Activated CD4-positive, alpha-beta T cell treated with anti-CD3 and anti-CD28 coated beads for 4 hours (primary cell): ENCODE results near the gene WDFY1.

ENCODE experiments used
- DNase-seq, 2 donors: peaks; one replicate each; pipeline ENCODE4 v3.0.0-alpha.2; 2020

WDFY1 gene, protein sequence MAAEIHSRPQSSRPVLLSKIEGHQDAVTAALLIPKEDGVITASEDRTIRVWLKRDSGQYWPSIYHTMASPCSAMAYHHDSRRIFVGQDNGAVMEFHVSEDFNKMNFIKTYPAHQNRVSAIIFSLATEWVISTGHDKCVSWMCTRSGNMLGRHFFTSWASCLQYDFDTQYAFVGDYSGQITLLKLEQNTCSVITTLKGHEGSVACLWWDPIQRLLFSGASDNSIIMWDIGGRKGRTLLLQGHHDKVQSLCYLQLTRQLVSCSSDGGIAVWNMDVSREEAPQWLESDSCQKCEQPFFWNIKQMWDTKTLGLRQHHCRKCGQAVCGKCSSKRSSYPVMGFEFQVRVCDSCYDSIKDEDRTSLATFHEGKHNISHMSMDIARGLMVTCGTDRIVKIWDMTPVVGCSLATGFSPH

DNA sequence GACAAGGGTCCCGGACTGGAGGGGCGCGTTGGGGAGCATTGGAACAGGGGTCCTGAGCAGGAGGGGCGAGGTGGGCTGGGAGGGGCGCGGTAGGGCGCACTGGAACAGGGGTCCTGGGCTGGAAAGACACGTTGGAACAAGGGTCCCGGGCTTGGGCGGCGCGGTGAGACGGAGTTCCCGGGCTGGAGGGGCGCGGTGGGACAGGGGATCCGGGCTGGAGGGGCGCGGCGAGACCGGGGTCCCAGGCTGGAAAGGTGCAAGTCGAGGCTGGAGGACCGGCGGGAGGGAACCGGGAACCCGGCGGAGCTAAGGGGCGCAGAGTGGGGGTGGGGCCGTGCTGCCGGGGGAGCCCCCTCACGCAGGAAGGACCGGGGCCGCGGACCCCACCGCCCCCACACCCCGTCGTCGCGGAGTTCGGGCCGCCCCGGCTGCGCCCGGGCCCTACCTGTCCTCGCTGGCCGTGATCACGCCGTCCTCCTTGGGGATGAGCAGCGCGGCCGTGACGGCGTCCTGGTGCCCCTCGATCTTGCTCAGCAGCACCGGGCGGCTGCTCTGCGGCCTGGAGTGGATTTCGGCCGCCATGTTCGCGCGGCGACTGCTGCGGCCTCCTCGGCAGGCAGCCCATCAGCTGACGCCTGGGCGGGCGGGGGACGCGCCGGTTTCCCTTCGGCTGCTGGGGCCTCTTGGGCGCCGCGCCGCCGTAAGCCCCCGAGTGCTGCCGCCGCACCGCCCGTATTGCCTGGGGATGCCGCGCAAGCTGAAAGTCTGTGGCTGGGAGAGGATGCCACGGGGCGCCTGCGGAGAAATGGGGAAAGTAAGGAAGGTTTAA lies at the start of gene WDFY1:
Gene WDFY1, minus strand, starts transcription at position 633 of the 829 bp plus-strand sequence. Its CDS starts 51 bp downstream, at position 582.
- peak; percentile 70 to 74 for DNase-seq

DNA sequence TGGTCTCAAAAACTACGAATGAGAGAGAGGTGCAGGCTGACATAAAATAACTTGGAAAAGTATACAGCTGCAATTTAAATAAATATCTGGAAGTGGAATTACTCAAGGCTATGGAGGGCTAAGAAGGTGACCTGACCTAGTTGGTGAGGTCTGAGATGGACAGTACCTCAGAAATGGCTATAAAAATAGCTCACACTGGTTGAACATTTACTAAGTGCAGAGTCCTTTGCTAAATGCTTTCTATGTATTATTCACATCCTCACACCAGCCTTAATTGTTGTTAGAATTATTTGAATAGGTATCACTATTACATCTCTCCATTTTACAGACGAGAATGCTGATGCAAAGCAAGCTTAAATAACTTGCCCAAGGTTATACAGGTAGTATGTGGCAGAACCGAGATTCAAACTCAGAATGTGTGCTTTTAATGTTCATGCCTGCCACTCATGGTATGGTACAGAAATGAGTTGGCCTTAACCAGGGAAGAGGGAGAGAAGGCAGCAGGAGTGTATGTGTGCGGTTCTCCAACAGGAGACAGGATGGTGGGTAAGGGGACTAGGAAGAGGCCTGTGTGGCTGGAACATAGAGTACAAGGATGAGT lies 49.5 kb upstream of the WDFY1 start:
- no peak for DNase-seq

DNA sequence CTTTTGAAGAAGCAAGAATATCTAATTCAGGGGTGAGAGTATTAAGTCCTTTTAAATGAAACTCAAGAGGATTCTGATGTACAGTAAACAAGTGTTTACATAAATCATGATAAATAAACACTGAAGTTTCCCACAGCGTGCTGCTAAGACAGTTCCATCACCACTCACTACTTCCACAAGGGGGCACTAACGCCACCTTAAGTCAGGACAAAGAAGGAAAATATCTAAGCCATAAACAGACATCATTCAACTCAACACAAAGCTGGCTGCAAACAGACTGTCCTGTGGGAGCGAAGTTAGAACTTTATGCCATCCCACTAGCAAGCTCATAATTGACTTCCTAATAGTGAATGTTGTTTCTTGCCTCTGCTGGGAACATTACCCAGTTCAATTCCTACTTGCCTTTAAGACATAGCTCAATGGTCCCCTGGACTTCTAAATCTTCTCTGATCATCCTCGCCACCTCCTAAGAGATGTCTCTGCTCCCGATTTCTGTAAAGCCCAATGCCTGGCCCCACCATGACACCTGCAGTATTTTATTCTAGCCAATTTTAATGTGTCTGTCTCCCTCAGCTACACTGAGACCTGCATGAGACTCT lies 48.6 kb upstream of the WDFY1 start:
- DNase-seq = peak; percentile 60 to 72

DNA sequence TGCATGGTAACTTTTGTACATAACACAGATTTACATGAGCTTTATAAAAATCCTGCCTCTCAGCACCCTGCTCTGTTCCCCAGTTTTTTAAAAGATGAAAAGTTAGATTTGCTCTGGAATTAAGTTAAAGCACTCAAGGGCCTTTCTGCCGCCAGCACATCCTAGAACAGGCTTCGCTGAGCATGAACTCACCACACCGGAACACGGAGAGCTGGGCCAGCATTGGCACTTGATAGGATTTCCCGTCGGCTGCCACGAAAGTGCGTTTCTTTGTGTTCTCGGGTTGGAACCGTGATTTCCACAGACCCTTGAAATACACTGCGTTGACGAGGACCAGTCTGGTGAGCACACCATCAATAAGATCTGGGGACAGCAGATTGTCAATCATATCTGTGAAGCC lies 46.5 kb upstream of the WDFY1 start:
- no peak for DNase-seq

DNA sequence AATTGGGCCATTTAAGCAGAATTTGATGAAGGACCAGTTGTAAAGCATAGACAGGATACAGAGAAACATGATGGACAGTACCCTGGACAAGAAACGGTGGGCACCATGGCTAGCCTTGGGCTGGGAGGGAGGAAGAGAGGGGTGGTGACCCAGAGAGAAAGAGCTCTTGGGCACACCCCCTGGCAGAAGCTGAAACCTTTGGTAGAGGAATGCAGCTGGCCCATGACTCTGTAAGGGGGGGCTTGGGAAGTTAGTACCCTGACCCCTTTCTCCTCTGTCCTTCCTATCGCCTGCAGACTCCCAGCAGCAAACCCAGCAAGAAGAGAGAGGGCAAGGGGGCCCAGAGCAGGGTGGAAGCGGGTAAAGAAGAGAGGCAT lies 44.7 kb upstream of the WDFY1 start:
- DNase-seq = no peak

- DNase-seq = no peak
These were observed 44.2 kb upstream of the WDFY1 start for GRCh38 chr2:223989206-223989855.

GRCh38 chr2:223981241-223981640 lies 36.1 kb upstream of the WDFY1 start:
- DNase-seq = no peak

- DNase-seq = no peak
These were observed 35.7 kb upstream of the WDFY1 start for GRCh38 chr2:223980803-223981202.

DNA sequence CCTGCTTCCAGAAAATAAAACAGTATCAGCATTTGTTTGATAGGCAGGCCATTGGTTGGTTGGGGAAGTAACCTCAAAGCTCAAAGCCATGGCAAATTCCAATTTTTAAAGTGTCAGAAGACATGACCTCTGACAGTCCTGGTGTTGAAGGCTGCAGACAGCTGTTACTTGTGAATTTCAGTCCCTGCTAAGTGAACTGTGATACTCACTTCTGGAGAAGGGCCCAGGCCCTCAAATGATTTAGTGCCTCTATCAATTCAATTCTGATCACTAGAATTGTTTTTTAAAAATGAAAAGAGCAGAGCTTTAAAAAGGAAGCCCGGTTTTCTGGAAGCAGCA lies 35.2 kb upstream of the WDFY1 start:
- DNase-seq = no peak

- DNase-seq = no peak
These were observed 34.7 kb upstream of the WDFY1 start for GRCh38 chr2:223979730-223980396.

GRCh38 chr2:223978451-223978850 lies 33.3 kb upstream of the WDFY1 start:
- no peak for DNase-seq

- DNase-seq = no peak
These were observed 31.6 kb upstream of the WDFY1 start for GRCh38 chr2:223976635-223977226.

- no peak for DNase-seq
These were observed 28.5 kb upstream of the WDFY1 start for GRCh38 chr2:223973606-223974005.

GRCh38 chr2:223972656-223973102 lies 27.5 kb upstream of the WDFY1 start:
- DNase-seq = no peak

GRCh38 chr2:223971731-223972130 lies 26.6 kb upstream of the WDFY1 start:
- no peak for DNase-seq

DNA sequence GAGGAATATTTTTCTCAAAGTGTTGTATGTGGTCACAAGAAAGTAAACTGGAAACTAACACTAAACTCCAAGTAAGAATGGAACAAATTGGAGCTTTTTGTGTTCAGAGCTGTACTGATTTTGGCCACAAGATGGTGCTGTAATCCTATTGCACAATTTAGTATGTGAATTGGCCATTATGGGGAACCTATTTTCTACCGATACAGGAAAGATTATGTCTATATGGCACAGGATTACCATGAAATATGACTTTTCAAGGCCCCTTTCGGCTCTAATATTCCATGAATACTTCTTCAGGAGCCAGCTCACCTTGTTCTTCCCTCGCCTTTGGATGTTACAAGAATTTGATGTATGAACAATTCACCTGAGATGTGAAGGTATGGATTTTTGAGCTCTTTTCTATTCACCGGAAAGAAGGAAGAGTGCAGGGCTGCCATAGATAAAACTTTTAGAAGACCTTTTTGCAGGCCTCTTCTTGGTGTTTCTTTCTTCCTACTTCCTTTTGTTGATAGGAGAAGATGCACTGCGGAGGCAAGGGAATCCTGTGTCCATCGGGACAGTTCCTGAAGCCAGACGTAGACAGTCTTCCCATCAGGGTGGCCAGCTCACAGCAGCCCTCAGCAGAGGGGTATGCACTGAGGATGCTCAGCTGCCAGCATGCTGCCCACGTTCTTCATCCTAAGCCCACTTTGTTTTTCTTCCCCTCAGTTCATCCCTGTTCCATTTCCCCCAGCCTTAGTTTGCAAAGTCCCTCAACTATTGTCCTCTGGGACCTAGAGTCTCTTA lies 25.4 kb upstream of the WDFY1 start:
- DNase-seq = peak; percentile 44 to 75

- no peak for DNase-seq
These were observed 24.7 kb upstream of the WDFY1 start for GRCh38 chr2:223969856-223970255.

DNA sequence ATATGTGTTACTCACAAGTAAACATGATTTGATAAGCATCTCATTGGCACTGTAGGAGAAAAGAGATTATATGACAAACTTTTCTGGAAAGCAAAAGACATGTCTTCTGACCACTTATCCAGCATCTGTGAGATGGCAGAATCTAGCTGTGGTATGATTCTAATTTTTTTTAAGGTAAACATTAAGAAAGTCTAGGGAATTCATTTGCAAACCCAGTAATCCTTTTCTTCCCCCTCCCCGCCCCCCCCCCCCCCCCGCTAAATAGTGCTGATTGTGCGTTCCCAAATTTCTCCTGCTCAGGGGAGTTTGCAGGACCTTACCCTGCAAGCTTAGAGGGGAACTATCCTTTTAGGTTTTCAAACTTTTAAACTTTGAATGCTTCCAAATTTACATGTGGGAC lies 24.2 kb upstream of the WDFY1 start:
- no peak for DNase-seq

DNA sequence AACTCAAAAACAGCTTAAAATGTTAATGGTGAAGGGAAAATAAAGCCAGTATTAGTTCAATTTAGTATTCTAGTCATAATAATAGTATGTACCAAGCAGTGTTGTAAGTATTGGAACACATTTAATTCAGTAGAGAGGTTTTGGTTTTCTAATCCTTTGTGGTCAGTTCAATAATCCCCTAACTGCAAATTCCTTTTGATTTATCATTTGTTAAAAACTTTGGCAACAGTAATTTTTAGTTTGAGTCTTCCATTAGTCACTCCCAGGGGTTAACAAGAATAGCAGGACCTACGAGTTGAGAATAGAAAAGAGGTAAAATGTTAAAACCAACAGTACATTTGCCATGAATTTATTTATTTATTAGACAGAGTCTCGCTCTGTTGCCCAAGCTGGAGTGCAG lies 22.8 kb upstream of the WDFY1 start:
- DNase-seq = no peak

- no peak for DNase-seq
These were observed 14.6 kb upstream of the WDFY1 start for GRCh38 chr2:223959688-223960087.
